Upper lobe of left lung (tissue), 4 donors: Measurements from ENCODE around the gene FRAS1.

Experiments
- EP300 ChIP-seq, 4 donors: sonication (generic); formaldehyde crosslinking; IDR thresholded peaks; one replicate each; pipeline ENCODE4 v1.5.1; 2017; ENCODE audit warnings: antibody characterized with exemption in 4 of 4, control low read depth in 2 of 4
- POLR2A ChIP-seq, 4 donors: fragments of 450-650 bp; IDR thresholded peaks; one replicate each; pipeline ENCODE4 v1.5.1; 2016 to 2017; ENCODE audit warnings: antibody characterized with exemption in 4 of 4, mild to moderate bottlenecking in 2 of 4
- POLR2AphosphoS5 ChIP-seq, 2 donors: sonication (generic); formaldehyde crosslinking; IDR thresholded peaks; one replicate each; pipeline ENCODE4 v1.5.1; 2017; ENCODE audit warnings: antibody characterized with exemption in 2 of 2
- TF ChIP-seq, protein P1 (sequence below), 6 experiments: fragments of 450-650 bp in 4 of 6; fragments of 200-600 bp in 2 of 6; sonication (generic) in 2 of 6; IDR thresholded peaks; one replicate each; pipeline ENCODE4 v1.5.1; 2016 to 2019; ENCODE audit warnings: antibody characterized with exemption in 6 of 6

DNA sequence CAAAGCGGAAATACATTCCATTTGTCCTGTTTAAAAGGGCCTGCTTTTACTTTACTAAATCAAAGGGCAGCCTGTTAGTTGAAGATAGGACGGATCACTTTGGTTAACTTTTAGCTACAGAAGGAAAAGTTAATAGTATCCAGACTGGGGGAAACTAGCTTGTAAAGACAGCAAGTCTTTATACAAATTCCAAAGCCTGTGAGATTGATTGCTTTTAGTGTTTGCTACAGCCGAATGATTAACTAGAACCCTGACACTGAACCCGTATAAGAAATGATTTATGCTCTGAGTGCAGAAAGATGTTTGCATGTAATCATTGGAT, 93.4 kb downstream of the FRAS1 start:
- TF ChIP-seq POLR2AphosphoS5 (IDR thresholded peaks at IDR 0.05) = no peak
- TF ChIP-seq, protein P1, sequence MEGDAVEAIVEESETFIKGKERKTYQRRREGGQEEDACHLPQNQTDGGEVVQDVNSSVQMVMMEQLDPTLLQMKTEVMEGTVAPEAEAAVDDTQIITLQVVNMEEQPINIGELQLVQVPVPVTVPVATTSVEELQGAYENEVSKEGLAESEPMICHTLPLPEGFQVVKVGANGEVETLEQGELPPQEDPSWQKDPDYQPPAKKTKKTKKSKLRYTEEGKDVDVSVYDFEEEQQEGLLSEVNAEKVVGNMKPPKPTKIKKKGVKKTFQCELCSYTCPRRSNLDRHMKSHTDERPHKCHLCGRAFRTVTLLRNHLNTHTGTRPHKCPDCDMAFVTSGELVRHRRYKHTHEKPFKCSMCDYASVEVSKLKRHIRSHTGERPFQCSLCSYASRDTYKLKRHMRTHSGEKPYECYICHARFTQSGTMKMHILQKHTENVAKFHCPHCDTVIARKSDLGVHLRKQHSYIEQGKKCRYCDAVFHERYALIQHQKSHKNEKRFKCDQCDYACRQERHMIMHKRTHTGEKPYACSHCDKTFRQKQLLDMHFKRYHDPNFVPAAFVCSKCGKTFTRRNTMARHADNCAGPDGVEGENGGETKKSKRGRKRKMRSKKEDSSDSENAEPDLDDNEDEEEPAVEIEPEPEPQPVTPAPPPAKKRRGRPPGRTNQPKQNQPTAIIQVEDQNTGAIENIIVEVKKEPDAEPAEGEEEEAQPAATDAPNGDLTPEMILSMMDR (IDR thresholded peaks at IDR 0.05) = no peak
- no peak for TF ChIP-seq POLR2A (IDR thresholded peaks at IDR 0.05)
- no peak for TF ChIP-seq EP300 (IDR thresholded peaks at IDR 0.05)
